NCI-H510A treated with DMSO at 0.1 percent for 48 hours (cell line): ENCODE measurements around the gene SALL3.

Source experiments
- DNase-seq: peaks from one replicate; lab custom pipeline; 2025; lab: John Stamatoyannopoulos, UW

SALL3 gene

GRCh38 chr18:78965917-78966792 lies 13.5 kb upstream of the SALL3 start:
- DNase-seq, result no peak

- DNase-seq, result no peak
Measured at GRCh38 chr18:78966793-78967106, 12.9 kb upstream of the SALL3 start.

- DNase-seq, result no peak
Measured at GRCh38 chr18:78967692-78968091, 11.9 kb upstream of the SALL3 start.

- DNase-seq, result no peak
Measured at GRCh38 chr18:78969574-78970315, 9.9 kb upstream of the SALL3 start.

- no peak for DNase-seq
Measured at GRCh38 chr18:78970774-78971333, 8.8 kb upstream of the SALL3 start.

- no peak for DNase-seq
Measured at GRCh38 chr18:78971511-78972245, 7.9 kb upstream of the SALL3 start.

GRCh38 chr18:78972385-78972918 lies 7.2 kb upstream of the SALL3 start:
- no peak for DNase-seq

GRCh38 chr18:78972930-78973331 lies 6.7 kb upstream of the SALL3 start:
- no peak for DNase-seq

GRCh38 chr18:78973357-78974083 lies 6.1 kb upstream of the SALL3 start:
- DNase-seq, result no peak

- no peak for DNase-seq
Measured at GRCh38 chr18:78974115-78974761, 5.4 kb upstream of the SALL3 start.

- no peak for DNase-seq
Measured at GRCh38 chr18:78975292-78975691, 4.3 kb upstream of the SALL3 start.

- peak; percentile 47 for DNase-seq
Measured at GRCh38 chr18:78975699-78976335, 3.8 kb upstream of the SALL3 start.

- no peak for DNase-seq
Measured at GRCh38 chr18:78976765-78977636, 2.6 kb upstream of the SALL3 start.

- DNase-seq, result no peak
Measured at GRCh38 chr18:78977637-78978348, 1.8 kb upstream of the SALL3 start.

GRCh38 chr18:78978349-78979055 lies 1.1 kb upstream of the SALL3 start:
- no peak for DNase-seq

- no peak for DNase-seq
Measured at GRCh38 chr18:78979056-78979729, 425 bp upstream of the SALL3 start.

GRCh38 chr18:78980279-78980771 lies 707 bp downstream of the SALL3 start:
- DNase-seq, result no peak
